GM19239 (cell line): ENCODE results near the gene ZFAND3.

Experiments used
- DNase-seq: peaks from one replicate; pipeline ENCODE4 v3.0.0; 2011; ENCODE audit warnings: low spot score; ENCODE audit not compliant: insufficient read length
- FAIRE-seq: peaks from 2 replicates; lab custom pipeline; 2011; peaks lifted over from hg19 to GRCh38; lab: Jason Lieb, UNC

ZFAND3 gene

DNA sequence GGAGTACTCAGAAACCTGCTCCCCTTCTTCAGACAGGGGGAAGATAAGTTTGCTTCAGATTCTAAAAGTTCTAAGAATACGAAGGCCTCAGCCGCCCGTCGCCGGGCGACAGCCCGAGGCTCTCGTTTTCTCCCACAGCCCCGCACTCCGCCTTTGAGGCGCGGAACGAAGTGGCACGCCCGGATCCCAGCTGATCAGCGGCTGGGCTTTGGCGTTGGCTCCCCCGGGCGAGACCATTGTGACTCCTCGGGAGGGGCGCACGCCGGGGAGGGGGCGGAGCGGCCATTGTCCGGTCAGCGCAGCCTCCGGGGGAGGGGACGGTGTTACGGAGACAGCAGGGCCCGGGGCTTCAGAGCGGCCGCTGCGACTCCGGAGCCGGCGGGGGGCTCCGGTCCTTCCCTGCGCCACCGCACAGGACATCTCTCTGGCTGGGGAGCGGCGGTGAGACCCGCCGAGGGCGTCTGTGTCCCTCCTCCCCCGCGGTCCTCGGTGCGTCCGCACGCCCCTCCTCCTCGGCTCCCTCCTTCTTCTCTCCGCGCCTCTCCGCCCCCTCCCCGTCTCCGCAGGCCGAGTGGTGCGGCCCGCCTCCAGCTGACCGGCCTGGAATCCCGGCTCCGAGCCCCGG is at the start of gene ZFAND3:
TSS of gene ZFAND3 (plus strand) at position 551 of the 625 bp plus-strand sequence. CDS start 219 bp downstream, outside the sequence.
- peak; percentile 90 for DNase-seq
- FAIRE-seq = peak; percentile 21

- DNase-seq (no peak), FAIRE-seq (no peak)
Measured at GRCh38 chr6:37774028-37774680, 45.4 kb upstream of the ZFAND3 start.

- FAIRE-seq (no peak), DNase-seq (no peak)
Measured at GRCh38 chr6:37776566-37776965, 43.0 kb upstream of the ZFAND3 start.

GRCh38 chr6:37777272-37777834 is 42.2 kb upstream of the ZFAND3 start:
- FAIRE-seq (peak; percentile 62), DNase-seq (no peak)

- FAIRE-seq (no peak), DNase-seq (no peak)
Measured at GRCh38 chr6:37779111-37779800, 40.3 kb upstream of the ZFAND3 start.

DNA sequence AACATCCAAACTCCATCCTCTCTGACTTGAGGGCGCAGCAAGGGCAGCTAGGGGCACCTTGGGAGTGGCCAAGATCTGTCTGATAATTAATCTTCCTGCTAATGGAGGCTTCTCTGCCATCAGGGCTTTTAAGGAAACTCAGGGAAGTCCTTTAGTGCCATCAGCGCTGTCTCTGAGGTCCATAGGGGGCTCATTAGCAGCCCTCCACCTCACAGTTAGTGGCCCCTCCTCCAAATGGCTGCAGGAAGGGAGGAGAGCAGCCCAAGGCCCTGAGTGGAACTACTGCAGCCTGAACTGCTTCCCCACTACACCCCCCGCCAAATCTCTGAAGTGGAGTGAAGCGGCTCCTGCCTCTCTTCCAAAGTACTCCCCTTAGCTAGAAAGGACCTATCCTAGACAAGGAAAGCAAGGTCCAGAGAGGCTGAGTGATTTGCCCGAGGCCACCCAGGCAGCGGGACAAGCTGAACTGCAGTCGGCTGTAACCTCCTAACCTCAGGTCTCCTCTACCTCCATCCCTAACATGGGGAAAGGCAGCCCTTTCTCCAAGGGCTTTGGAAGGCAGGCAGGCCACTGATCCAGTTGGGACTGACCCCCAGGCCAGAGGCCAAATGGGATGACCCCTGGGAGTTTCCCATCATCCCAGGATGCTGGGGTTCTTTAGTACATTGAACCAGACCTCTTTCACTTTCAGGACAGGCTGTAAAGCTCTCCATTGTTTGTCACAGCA is 39.5 kb upstream of the ZFAND3 start:
- DNase-seq (no peak), FAIRE-seq (peak; percentile 40)

GRCh38 chr6:37781788-37782187 is 37.7 kb upstream of the ZFAND3 start:
- DNase-seq = no peak
- FAIRE-seq = no peak

DNA sequence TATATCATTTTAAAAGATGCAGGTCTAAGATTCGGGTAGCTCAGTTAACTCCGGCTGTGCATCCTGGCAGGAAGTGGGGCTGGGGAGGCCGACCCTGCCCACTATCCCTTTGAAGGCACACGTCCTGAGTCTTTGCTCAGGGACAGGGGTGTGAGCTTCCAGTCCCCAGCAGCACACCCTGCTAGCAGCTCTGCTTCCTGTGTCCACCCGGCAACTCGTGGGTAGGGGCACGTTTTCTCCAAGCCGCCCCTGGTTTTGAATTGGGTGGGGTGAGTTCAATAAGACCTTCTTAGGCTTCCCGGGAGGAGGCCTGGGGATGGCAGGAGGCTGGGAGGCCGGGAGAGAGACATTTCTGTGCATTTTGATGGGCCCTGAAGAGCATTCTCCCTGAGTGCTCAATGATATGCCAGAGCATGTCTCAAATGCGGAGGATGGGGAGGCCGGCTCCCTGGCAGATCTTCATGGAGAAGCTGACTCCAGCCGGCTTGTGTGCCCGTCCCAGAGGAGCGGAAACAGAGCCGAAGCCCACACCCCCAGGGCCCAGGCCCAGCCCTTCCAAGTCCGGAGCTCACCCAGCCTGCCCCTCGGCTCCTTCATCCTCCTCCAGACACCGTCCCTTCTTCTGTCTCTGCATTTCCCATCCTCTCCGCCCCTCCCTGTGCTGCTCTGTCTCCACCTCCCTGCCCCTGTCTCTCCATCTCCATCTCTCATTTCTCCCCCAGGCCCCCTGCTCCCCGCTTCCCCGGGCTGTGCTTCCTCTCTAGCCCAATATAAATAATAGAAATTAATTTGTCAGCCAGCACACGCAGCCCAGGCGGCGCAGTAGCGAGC is 36.3 kb upstream of the ZFAND3 start:
- DNase-seq (no peak), FAIRE-seq (peak; percentile 33)

GRCh38 chr6:37783856-37784584 is 35.5 kb upstream of the ZFAND3 start:
- FAIRE-seq (peak; percentile 60), DNase-seq (no peak)

DNA sequence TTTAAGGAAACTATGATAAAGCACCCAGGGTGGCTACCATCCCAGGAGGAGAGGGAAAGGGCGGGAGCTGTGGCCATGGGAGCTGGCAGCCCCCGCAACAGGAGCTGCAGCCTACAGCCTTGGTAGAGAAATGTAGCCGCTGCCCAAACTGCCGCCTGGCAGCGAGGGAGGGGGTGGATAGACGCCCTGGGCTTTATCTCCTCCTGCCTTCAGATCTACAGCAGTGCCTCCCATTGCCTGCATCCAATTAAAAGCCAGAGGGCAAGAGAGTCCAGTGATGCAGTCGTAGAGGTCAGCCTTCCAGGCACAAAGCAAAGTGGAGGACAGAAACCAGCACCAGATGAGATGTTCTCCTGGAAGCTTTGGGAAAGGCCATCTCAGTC is 35.0 kb upstream of the ZFAND3 start:
- no peak for FAIRE-seq
- DNase-seq = no peak

- FAIRE-seq = no peak
- no peak for DNase-seq
Measured at GRCh38 chr6:37785002-37785662, 34.4 kb upstream of the ZFAND3 start.

GRCh38 chr6:37785663-37786270 is 33.8 kb upstream of the ZFAND3 start:
- FAIRE-seq = no peak
- no peak for DNase-seq

- no peak for DNase-seq
- no peak for FAIRE-seq
Measured at GRCh38 chr6:37787216-37787615, 32.3 kb upstream of the ZFAND3 start.

- DNase-seq = no peak
Measured at GRCh38 chr6:37788259-37788658, 31.3 kb upstream of the ZFAND3 start.

GRCh38 chr6:37791156-37791919 is 28.2 kb upstream of the ZFAND3 start:
- peak; percentile 14 for FAIRE-seq
- DNase-seq = peak; percentile 80

More at GRCh38 chr6:37788259-37788658, 31.3 kb upstream of the ZFAND3 start:
- no peak for FAIRE-seq

- DNase-seq = no peak
- no peak for FAIRE-seq
Measured at GRCh38 chr6:37792457-37793033, 27.0 kb upstream of the ZFAND3 start.

DNA sequence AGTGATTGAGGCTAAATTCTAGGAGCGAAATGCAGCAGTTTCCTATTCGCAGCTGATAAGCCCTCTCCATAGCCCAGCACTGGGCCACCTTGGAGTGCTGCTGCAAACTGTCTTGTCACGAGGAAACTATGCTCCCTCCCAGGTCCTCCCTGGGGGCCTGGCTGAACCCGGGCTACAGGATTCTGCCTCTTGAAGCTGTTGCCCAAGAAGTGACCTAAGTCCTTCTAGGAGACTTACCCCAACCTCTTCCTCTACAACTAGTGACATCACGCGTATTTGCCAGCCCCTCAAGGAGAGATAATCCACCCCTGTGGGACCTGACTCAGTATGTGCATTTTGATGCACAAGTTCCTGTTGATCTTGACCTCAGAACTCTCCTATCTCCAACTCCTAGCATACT is 26.5 kb upstream of the ZFAND3 start:
- no peak for DNase-seq
- FAIRE-seq = no peak
